H1 (cell line): ENCODE measurements around the gene SNCAIP. TPM values are rescaled to one million over a fixed set of nuclear protein-coding genes. Genes with fewer than 3 reads are reported as not detected.

ENCODE experiments used
- CTCF ChIA-PET: fragments of 300-600 bp; sonication (Branson Sonifier 250); formaldehyde crosslinking; loops from one replicate; lab custom pipeline; 2021; ENCODE audit not compliant: partially characterized antibody; lab: Charles Lee
- POLR2A ChIA-PET: fragments of 300-600 bp; sonication (Branson Sonifier 250); formaldehyde crosslinking; loops from one replicate; lab custom pipeline; 2021; ENCODE audit warnings: inconsistent platforms; ENCODE audit not compliant: partially characterized antibody; lab: Charles Lee
- DNase-seq, 2 experiments: peaks; one replicate each; pipeline versions ENCODE4 v3.0.0 to v3.0.0-alpha.2; 2010 to 2022; ENCODE audit warnings: low spot score in 2 of 2, low read depth in 1 of 2, mixed read lengths in 1 of 2
- FAIRE-seq: peaks from 2 replicates; lab custom pipeline; 2011; peaks lifted over from hg19 to GRCh38; lab: Jason Lieb, UNC
- H2AFZ ChIP-seq: 2 replicates; pipeline ENCODE4 v1.8.1; 2012; ENCODE audit warnings: low read length, inconsistent platforms
- H2AK5ac ChIP-seq: 2 replicates; pipeline ENCODE4 v1.6.1; 2013; ENCODE audit warnings: low read depth, low read length
- H2BK120ac ChIP-seq: replicated peaks from 2 replicates; pipeline ENCODE3; 2013; ENCODE audit warnings: low read depth, low read length, inconsistent platforms
- H2BK12ac ChIP-seq: 2 replicates; pipeline ENCODE4 v1.6.1; 2013; ENCODE audit warnings: low read depth, low read length
- H2BK15ac ChIP-seq: 2 replicates; pipeline ENCODE4 v1.6.1; 2013; ENCODE audit warnings: low read length
- H2BK20ac ChIP-seq: 2 replicates; pipeline ENCODE4 v1.6.1; 2013; ENCODE audit warnings: low read length
- H2BK5ac ChIP-seq: 2 replicates; pipeline ENCODE4 v1.6.1; 2013; ENCODE audit warnings: low read depth, low read length
- H3K14ac ChIP-seq: 2 replicates; pipeline ENCODE4 v1.6.1; 2013; ENCODE audit warnings: inconsistent platforms; ENCODE audit not compliant: insufficient read length
- H3K18ac ChIP-seq: 2 replicates; pipeline ENCODE4 v1.6.1; 2013; ENCODE audit warnings: low read length; ENCODE audit errors: extremely low read depth
- H3K23ac ChIP-seq: 2 replicates; pipeline ENCODE4 v1.6.1; 2013; ENCODE audit warnings: inconsistent platforms; ENCODE audit not compliant: insufficient read length
- H3K23me2 ChIP-seq: 2 replicates; pipeline ENCODE4 v1.6.1; 2013; ENCODE audit warnings: low read depth, low read length
- H3K27ac ChIP-seq: 2 replicates; pipeline ENCODE4 v1.6.1; 2011; ENCODE audit warnings: low read depth, low read length, inconsistent platforms
- H3K27me3 ChIP-seq, 4 experiments: replicated peaks in 1 of 4; 1 replicate in 1 of 4; 2 replicates in 3 of 4; pipeline versions ENCODE4 v1.6.1 to v1.8.1; 2011 to 2013; ENCODE audit warnings: low read length in 3 of 4, mild to moderate bottlenecking in 3 of 4, inconsistent platforms in 2 of 4, mixed read lengths in 2 of 4, moderate library complexity in 1 of 4; ENCODE audit not compliant: control insufficient read depth in 3 of 4, insufficient read depth in 3 of 4; ENCODE audit errors: extremely low read depth in 1 of 4
- H3K36me3 ChIP-seq, 4 experiments: 2 replicates each; pipeline versions ENCODE4 v1.6.1 to v1.8.1; 2011 to 2013; ENCODE audit warnings: mild to moderate bottlenecking in 4 of 4, low read length in 3 of 4, moderate library complexity in 2 of 4, control low read depth in 1 of 4, inconsistent platforms in 1 of 4; ENCODE audit not compliant: insufficient read depth in 4 of 4, control insufficient read depth in 2 of 4
- H3K4ac ChIP-seq: replicated peaks from 2 replicates; pipeline ENCODE3; 2013; ENCODE audit warnings: low read length, low read depth, mixed read lengths, inconsistent platforms; ENCODE audit not compliant: insufficient read length
- H3K4me1 ChIP-seq, 4 experiments: replicated peaks in 1 of 4; 1 replicate in 1 of 4; 2 replicates in 3 of 4; pipeline versions ENCODE4 v1.6.1 to v1.8.1; 2011 to 2013; ENCODE audit warnings: low read length in 3 of 4, inconsistent platforms in 2 of 4, mixed read lengths in 1 of 4; ENCODE audit not compliant: insufficient read depth in 4 of 4, control insufficient read depth in 3 of 4
- H3K4me2 ChIP-seq, 2 experiments: 2 replicates each; pipeline versions ENCODE4 v1.6.1 to v1.8.1; 2011 to 2013; ENCODE audit warnings: low read depth in 2 of 2, low read length in 2 of 2, control low read depth in 1 of 2, inconsistent platforms in 1 of 2, mild to moderate bottlenecking in 1 of 2; ENCODE audit not compliant: insufficient read depth in 1 of 2
- H3K4me3 ChIP-seq, 4 experiments: fragments of 200-600, 300-600 bp in 1 of 4; sonication (generic), shearing (Covaris generic), sonication (Bioruptor Twin) in 1 of 4; 2 replicates each; pipeline versions ENCODE4 v1.5.1 to v1.8.1; 2011 to 2016; ENCODE audit warnings: low read length in 4 of 4, low read depth in 3 of 4, control low read depth in 2 of 4, inconsistent platforms in 2 of 4, mild to moderate bottlenecking in 2 of 4, mixed read lengths in 1 of 4, moderate library complexity in 1 of 4; ENCODE audit not compliant: insufficient read depth in 2 of 4; ENCODE audit errors: extremely low read depth in 1 of 4
- H3K56ac ChIP-seq: replicated peaks from 2 replicates; pipeline ENCODE3; 2013; ENCODE audit warnings: low read depth, mild to moderate bottlenecking, mixed read lengths, low read length, inconsistent platforms; ENCODE audit not compliant: insufficient read length
- H3K79me1 ChIP-seq: 2 replicates; pipeline ENCODE4 v1.6.1; 2013; ENCODE audit warnings: low read depth, low read length, control low read depth
- H3K79me2 ChIP-seq, 2 experiments: 2 replicates each; pipeline versions ENCODE4 v1.6.1 to v1.8.1; 2012 to 2013; ENCODE audit warnings: low read length in 2 of 2, mild to moderate bottlenecking in 2 of 2, inconsistent platforms in 1 of 2; ENCODE audit not compliant: insufficient read depth in 2 of 2, control insufficient read depth in 1 of 2
- H3K9ac ChIP-seq, 4 experiments: replicated peaks in 1 of 4; 1 replicate in 1 of 4; 2 replicates in 3 of 4; pipeline versions ENCODE4 v1.6.1 to v1.8.1; 2011 to 2013; ENCODE audit warnings: low read depth in 3 of 4, low read length in 3 of 4, control low read depth in 2 of 4, mild to moderate bottlenecking in 2 of 4, moderate library complexity in 2 of 4, inconsistent platforms in 1 of 4; ENCODE audit errors: extremely low read depth in 1 of 4
- H3K9me3 ChIP-seq, 2 experiments: 2 replicates each; pipeline versions ENCODE4 v1.6.1 to v1.8.1; 2012 to 2013; ENCODE audit warnings: mild to moderate bottlenecking in 2 of 2, moderate library complexity in 2 of 2, control low read depth in 1 of 2, inconsistent platforms in 1 of 2, low read depth in 1 of 2, low read length in 1 of 2, mixed read lengths in 1 of 2; ENCODE audit not compliant: insufficient read depth in 2 of 2
- H4K20me1 ChIP-seq, 2 experiments: replicated peaks in 1 of 2; 2 replicates each; pipeline versions ENCODE3 to v1.8.1; 2011 to 2013; ENCODE audit warnings: inconsistent platforms in 2 of 2, low read length in 2 of 2, mild to moderate bottlenecking in 1 of 2; ENCODE audit not compliant: insufficient read depth in 2 of 2, control insufficient read depth in 1 of 2
- H4K5ac ChIP-seq: 2 replicates; pipeline ENCODE4 v1.6.1; 2013; ENCODE audit warnings: low read length, low read depth, mixed read lengths, inconsistent platforms; ENCODE audit not compliant: insufficient read length
- H4K8ac ChIP-seq: 2 replicates; pipeline ENCODE4 v1.8.0; 2013; ENCODE audit warnings: mild to moderate bottlenecking, moderate library complexity, low read length, inconsistent platforms; ENCODE audit not compliant: insufficient read depth; ENCODE audit errors: extremely low read depth
- H4K91ac ChIP-seq: replicated peaks from 2 replicates; pipeline ENCODE3; 2013; ENCODE audit warnings: low read length, mixed read lengths, inconsistent platforms; ENCODE audit not compliant: insufficient read length
- EP300 ChIP-seq, 2 experiments: IDR thresholded peaks; 1 replicate in 1 of 2; 2 replicates in 1 of 2; pipeline ENCODE4 v1.6.1; 2011 to 2012; ENCODE audit warnings: low read depth in 2 of 2, low read length in 2 of 2, mild to moderate bottlenecking in 2 of 2, borderline replicate concordance in 1 of 2, inconsistent platforms in 1 of 2, moderate library complexity in 1 of 2
- EZH2 ChIP-seq: fragments of 200-600 bp; sonication (generic); IDR thresholded peaks from 2 replicates; pipeline ENCODE4 v1.7.1; 2012; ENCODE audit warnings: low read depth, mild to moderate bottlenecking, moderate library complexity, low read length, inconsistent platforms; ENCODE audit not compliant: severe bottlenecking
- HDAC2 ChIP-seq, 2 experiments: fragments of 300-600 bp in 1 of 2; sonication (generic) in 1 of 2; IDR thresholded peaks; 2 replicates each; pipeline ENCODE4 v1.6.1; 2011 to 2012; ENCODE audit warnings: low read depth in 2 of 2, low read length in 2 of 2, mild to moderate bottlenecking in 2 of 2, moderate library complexity in 2 of 2, borderline replicate concordance in 1 of 2, inconsistent platforms in 1 of 2
- RFX5 ChIP-seq: IDR thresholded peaks from 2 replicates; pipeline ENCODE4 v1.6.1; 2011; ENCODE audit warnings: low read depth, low read length, improper control_type of control experiment, borderline replicate concordance
- SIX5 ChIP-seq: IDR thresholded peaks from 2 replicates; pipeline ENCODE4 v1.6.1; 2011; ENCODE audit warnings: mild to moderate bottlenecking, low read depth, low read length
- SP1 ChIP-seq: IDR thresholded peaks from 2 replicates; pipeline ENCODE4 v1.6.1; 2011; ENCODE audit warnings: low read depth, low read length
- SP2 ChIP-seq: IDR thresholded peaks from 2 replicates; pipeline ENCODE4 v1.6.1; 2012; ENCODE audit warnings: mild to moderate bottlenecking, low read length, inconsistent platforms
- TBP ChIP-seq: IDR thresholded peaks from 2 replicates; pipeline ENCODE4 v1.6.1; 2011; ENCODE audit warnings: low read depth, low read length, improper control_type of control experiment
- WGBS, 2 experiments: shearing (Covaris generic) in 1 of 2; methylation state at CpG; one replicate each; pipeline versions ENCODE4 v1.1.6 to v1.1.7; 2013 to 2015; ENCODE audit warnings: low lambda C conversion rate in 2 of 2, mixed read lengths in 2 of 2, inconsistent platforms in 1 of 2, low coverage in 1 of 2, missing lambda C conversion rate in 1 of 2; ENCODE audit not compliant: insufficient replicate concordance in 2 of 2, insufficient coverage in 1 of 2, insufficient read length in 1 of 2; ENCODE audit errors: extremely low coverage in 1 of 2, missing lambda C conversion rate in 1 of 2; 5-methylcytosine and 5-hydroxymethylcytosine counted together
- polyA plus RNA-seq, 7 experiments: library from polyadenylated mRNA; depleted of rRNA in 3 of 7; stranded (reverse) in 5 of 7; unstranded in 2 of 7; fragments of >200 nt in 5 of 7; fragments of 200-250 nt in 2 of 7; gene quantifications; 1 replicate in 5 of 7; 2 replicates in 1 of 7; 4 replicates in 1 of 7; pipeline versions ENCODE4 v1.2.1 to v1.2.3, GENCODE V29; 2011 to 2013; ENCODE audit warnings: missing spikeins in 2 of 7, mixed read lengths in 2 of 7
- total RNA-seq: library from RNA; stranded (reverse); fragmentation: NEBNext Ultra II Directional; extraction: Animal tissue kit (Norgen Biotek cat#: 25700); gene quantifications from 2 replicates; pipeline ENCODE4 v1.2.1, GENCODE V29; 2021

The SNCAIP gene
- total and polyA plus RNA-seq, 2 of the 8 experiments (the other 6 are each of a cell fraction or from before 2014, with no cell fraction given): 3.9 to 9.0 TPM

DNA sequence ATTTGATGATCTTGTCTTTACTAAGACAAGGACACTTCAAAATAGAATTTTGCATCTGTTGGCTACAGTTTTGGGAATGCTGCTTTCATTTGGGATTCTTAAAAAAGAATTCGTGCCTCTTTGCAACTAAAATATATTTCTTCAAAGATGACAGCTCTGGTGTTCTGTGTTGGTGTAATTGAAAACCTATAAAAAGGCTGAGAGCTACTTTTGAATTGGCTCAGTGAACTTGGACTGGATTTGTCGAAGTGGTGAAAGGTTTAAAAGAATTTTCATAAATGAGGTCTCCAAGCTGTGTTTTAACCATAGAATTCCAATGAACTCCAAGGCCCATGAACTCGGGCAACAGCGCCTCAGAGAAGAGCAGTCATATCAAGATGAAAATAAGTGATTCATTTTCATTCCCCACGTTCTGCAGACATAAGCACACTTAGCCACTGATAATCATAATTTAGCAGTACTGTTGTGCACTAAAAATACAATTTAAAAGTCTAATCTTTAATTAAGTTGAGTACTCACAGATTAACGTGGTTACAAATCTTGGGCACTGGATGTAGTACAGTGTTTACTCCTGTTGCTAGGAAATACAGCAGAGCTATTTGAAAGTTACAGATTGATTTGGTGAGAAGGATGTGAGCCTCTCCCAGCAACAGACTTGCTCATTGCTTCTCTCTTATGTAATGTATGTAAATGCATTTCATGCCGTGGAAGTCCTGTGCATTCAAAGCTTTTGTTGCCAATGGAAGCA, 10.9 kb downstream of the SNCAIP start:
- FAIRE-seq: no peak
- POLR2A ChIA-PET: interaction anchor here (0.6 kb wide), 1 partner anchor 225 kb away, joined by 3 read pairs; no protein-coding TSS in a partner anchor

More for the DNA sequence above, 10.9 kb downstream of the SNCAIP start:
- Histone ChIP-seq H3K79me1 (no peaks in the 10 kb centered on the region), H2BK20ac (no peak overlapping the region), H2BK120ac (no peak overlapping the region), H2BK5ac (no peak overlapping the region), H3K79me2 (no peaks in the 10 kb centered on the region), H4K8ac (no peak overlapping the region), H3K18ac (no peak overlapping the region), H3K56ac (no peak overlapping the region), H3K4me3 (no peak overlapping the region), H3K9me3 (no peaks in the 10 kb centered on the region), H3K23me2 (no peaks in the 10 kb centered on the region), H3K27ac (no peak overlapping the region), H3K9ac (no peak overlapping the region), H2AK5ac (no peak overlapping the region), H2BK15ac (no peak overlapping the region), H3K14ac (no peak overlapping the region), H3K27me3 (no peaks in the 10 kb centered on the region), H2BK12ac (no peak overlapping the region), H2AFZ (no peak overlapping the region), H3K4me2 (no peak overlapping the region), H4K5ac (no peak overlapping the region), H3K23ac (no peak overlapping the region), H4K20me1 (no peaks in the 10 kb centered on the region), H3K4me1 (0 out of 7 replicates have a peak, but pooled peaks cover 0 to 3% (median 0%) of the 10 kb centered on the region in 4 experiments), H3K36me3 (no peaks in the 10 kb centered on the region), H4K91ac (no peak overlapping the region), H3K4ac (no peak overlapping the region)
- DNase-seq: no peak
- WGBS, 2 experiments: 75% methylated on average over 7 of the region's 7 CpGs; no CpG with 5 or more reads in 1 of the 2 experiments
- CTCF ChIA-PET: interaction anchor here (0.6 to 1.4 kb wide), 7 partner anchors 8 to 171 kb away, joined by 3 to 4 read pairs (median 3); no protein-coding TSS in a partner anchor
- TF ChIP-seq EZH2: no peak
- no peak for TF ChIP-seq SP2
- no peak for TF ChIP-seq RFX5
- TF ChIP-seq TBP: no peak
- TF ChIP-seq SP1: no peak
- TF ChIP-seq SIX5: no peak
- no peak for TF ChIP-seq HDAC2 (IDR thresholded peaks at IDR 0.05; ENCODE audit: borderline replicate concordance in 1 of 2, low read depth in 2 of 2, low read length in 2 of 2)
- TF ChIP-seq EP300 (IDR thresholded peaks at IDR 0.05; ENCODE audit: borderline replicate concordance in 1 of 2, low read depth in 2 of 2, low read length in 2 of 2): no peak
